GM19397 (cell line): ENCODE data around the gene ARL15.
"Not testable (repeated sequence)": the region's sequence is repeated elsewhere in the genome, so short reads cannot be mapped to it uniquely, and the experiment has no call there.

ENCODE experiments used
- ATAC-seq: cut with Tn5 transposase; IDR thresholded peaks from one replicate; pipeline ENCODE4 v1.9.1; 2021; ENCODE audit warnings: mild to moderate bottlenecking, moderate library complexity; ENCODE audit not compliant: unreplicated experiment

The ARL15 gene

GRCh38 chr5:53997736-53998627, 312.4 kb downstream of the ARL15 start:
- ATAC-seq = no peak

- no peak for ATAC-seq
Observed at GRCh38 chr5:53996008-53996407, 314.4 kb downstream of the ARL15 start.

- ATAC-seq = no peak
Observed at GRCh38 chr5:53994148-53994547, 316.2 kb downstream of the ARL15 start.

GRCh38 chr5:53991942-53992341, 318.4 kb downstream of the ARL15 start:
- no peak for ATAC-seq

GRCh38 chr5:53987101-53987500, 323.3 kb downstream of the ARL15 start:
- no peak for ATAC-seq

- ATAC-seq = no peak
Observed at GRCh38 chr5:53985796-53986195, 324.6 kb downstream of the ARL15 start.

GRCh38 chr5:53984971-53985370, 325.4 kb downstream of the ARL15 start:
- ATAC-seq = no peak

- no peak for ATAC-seq
Observed at GRCh38 chr5:53983568-53984460, 326.6 kb downstream of the ARL15 start.

- ATAC-seq = not testable (repeated sequence)
Observed at GRCh38 chr5:53982319-53982718, 328.1 kb downstream of the ARL15 start.

- no peak for ATAC-seq
Observed at GRCh38 chr5:53980061-53980460, 330.3 kb downstream of the ARL15 start.

- no peak for ATAC-seq
Observed at GRCh38 chr5:53974021-53974420, 336.4 kb downstream of the ARL15 start.

GRCh38 chr5:53972314-53972713, 338.1 kb downstream of the ARL15 start:
- no peak for ATAC-seq

- no peak for ATAC-seq
Observed at GRCh38 chr5:53971551-53971950, 338.8 kb downstream of the ARL15 start.

GRCh38 chr5:53971131-53971530, 339.2 kb downstream of the ARL15 start:
- ATAC-seq = no peak

GRCh38 chr5:53970475-53970874, 339.9 kb downstream of the ARL15 start:
- no peak for ATAC-seq

GRCh38 chr5:53969176-53969730, 341.1 kb downstream of the ARL15 start:
- no peak for ATAC-seq

GRCh38 chr5:53965459-53965858, 344.9 kb downstream of the ARL15 start:
- ATAC-seq = no peak

GRCh38 chr5:53963958-53964357, 346.4 kb downstream of the ARL15 start:
- ATAC-seq = no peak

- no peak for ATAC-seq
Observed at GRCh38 chr5:53962306-53962705, 348.1 kb downstream of the ARL15 start.

GRCh38 chr5:53956632-53957031, 353.7 kb downstream of the ARL15 start:
- no peak for ATAC-seq

GRCh38 chr5:53956196-53956595, 354.2 kb downstream of the ARL15 start:
- no peak for ATAC-seq
